ENCODE measurements around the gene HOXA11.

HOXA11 gene

DNA sequence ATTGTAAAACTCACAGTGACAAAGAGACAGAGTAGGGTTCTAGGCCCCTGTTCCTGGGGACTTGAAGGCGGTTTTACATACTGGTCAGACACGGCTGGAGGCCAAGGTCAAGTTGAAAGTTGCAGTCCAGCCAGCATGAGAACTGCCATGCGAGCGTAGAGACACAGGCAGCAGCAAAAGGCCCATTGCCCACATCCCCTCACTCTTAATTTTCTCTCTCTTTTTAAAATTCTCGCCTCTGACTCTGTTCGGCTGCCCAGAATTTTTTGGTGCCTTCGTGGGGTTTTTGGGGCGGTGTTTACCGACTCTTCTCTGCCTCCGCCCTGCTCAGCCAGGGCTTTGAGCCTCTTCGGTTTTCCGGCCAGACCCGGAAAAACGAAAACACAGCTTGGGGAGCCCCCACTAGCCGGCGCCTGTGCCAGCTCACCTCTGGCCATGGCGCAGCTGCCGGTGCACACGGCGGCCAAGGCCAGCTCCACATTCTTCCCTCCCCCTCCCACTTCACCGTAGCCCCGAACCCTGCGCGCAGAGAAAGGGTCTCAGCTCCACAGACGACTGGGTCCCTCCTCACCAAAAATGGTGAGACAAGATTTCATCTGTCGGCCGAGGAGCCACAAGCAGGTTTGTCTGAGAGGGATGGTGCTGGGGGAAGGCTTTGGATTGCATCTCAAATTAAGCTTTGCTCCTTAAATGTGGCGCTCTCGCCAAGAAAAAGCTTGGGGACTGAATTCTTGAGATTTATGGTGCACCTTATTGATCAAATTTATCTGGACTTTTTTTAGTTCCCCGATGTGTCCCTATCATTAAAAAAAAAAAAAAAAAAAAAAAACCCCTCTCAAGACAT, 17.2 kb upstream of the HOXA11 start:
- H3K4me3 Mint-ChIP-seq: peak overlapping the region in 1 of 2 donors; percentile 51
- peaks cover 42 to 60% of the 10 kb centered on the region in 2 donors for H3K4me1 Mint-ChIP-seq

DNA sequence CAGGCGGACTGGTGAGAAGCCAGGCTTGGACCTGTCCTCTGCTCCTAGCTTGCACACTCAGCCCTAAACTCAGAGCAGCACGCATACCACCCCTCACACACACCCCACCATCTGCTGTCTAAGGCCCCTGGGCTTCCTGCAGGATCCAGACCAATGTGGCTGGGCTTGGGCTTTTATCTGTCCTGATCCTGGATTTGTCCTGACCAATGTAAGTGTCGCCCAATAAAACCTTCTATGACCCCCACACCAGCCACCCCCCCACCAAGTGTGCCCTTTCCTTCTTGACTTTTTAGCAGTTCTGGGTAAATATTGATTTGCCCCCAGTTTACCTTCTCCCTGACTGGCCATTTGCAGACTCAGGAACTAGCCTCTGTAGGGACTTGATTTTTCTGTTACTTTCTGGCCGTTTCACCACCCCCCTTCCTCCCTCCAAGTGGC, 16.6 kb upstream of the HOXA11 start:
- no peak for DNase-seq

More for the DNA sequence above, 17.2 kb upstream of the HOXA11 start:
- DNase-seq: no peak
- Mint-ChIP-seq H3K9me3 (no peaks in the 10 kb centered on the region), H3K27me3 (peaks cover 87 to 95% of the 10 kb centered on the region in 2 donors), H3K36me3 (peaks cover 0 to 5% of the 10 kb centered on the region in 2 donors), H3K27ac (peak overlapping the region; percentile 9)
- ATAC-seq (replicated peaks): no peak

DNA sequence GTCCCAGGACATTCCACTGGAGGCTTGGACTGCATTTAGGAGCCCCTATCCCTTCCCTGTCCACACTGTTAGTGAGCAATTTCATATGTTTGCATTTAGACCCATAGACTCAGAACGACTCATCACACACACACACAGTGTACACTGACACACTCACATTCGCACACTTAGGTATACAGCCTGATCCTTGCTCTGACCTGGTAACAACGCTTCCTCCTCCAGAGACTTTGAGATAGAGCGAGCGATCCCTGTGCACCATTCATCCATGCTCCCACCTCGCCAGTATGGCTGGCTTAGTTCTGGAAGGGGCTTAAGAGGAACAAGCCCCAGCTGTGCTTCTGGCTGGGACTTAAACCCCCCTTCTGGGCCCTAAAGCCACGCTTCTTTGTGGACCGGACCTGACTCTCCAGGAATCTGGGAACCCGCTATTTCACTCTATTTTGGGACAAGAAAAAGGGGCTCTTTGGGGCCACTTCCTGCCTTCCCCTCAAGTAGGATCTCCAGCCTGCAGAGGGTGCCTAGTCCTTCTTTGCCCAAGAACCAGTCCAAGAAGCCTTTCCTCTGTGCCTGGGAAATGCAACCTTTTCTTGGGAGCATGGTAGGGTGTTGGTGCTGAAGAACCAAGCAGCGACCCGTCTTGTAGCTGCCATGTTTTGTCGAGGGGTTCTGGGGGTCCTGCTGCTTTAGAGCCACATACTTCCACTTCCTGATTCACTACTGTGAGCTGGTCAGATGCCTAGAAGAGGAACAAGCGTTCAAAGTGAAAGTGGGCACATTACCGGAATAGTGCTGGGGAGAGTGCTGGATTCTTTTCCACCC, 15.9 kb upstream of the HOXA11 start:
- peak; percentile 63 to 71 for ATAC-seq (replicated peaks)
- peak overlapping the region; percentile 79 for H3K27ac Mint-ChIP-seq

More for the DNA sequence above, 16.6 kb upstream of the HOXA11 start:
- Mint-ChIP-seq H3K4me3 (peak overlapping the region; percentile 88 to 89), H3K4me1 (peaks cover 42 to 60% of the 10 kb centered on the region in 2 donors), H3K27ac (peak overlapping the region; percentile 9), H3K27me3 (peaks cover 87 to 91% of the 10 kb centered on the region in 2 donors), H3K36me3 (peaks cover 0 to 5% of the 10 kb centered on the region in 2 donors), H3K9me3 (no peaks in the 10 kb centered on the region)
- ATAC-seq (replicated peaks): no peak

DNA sequence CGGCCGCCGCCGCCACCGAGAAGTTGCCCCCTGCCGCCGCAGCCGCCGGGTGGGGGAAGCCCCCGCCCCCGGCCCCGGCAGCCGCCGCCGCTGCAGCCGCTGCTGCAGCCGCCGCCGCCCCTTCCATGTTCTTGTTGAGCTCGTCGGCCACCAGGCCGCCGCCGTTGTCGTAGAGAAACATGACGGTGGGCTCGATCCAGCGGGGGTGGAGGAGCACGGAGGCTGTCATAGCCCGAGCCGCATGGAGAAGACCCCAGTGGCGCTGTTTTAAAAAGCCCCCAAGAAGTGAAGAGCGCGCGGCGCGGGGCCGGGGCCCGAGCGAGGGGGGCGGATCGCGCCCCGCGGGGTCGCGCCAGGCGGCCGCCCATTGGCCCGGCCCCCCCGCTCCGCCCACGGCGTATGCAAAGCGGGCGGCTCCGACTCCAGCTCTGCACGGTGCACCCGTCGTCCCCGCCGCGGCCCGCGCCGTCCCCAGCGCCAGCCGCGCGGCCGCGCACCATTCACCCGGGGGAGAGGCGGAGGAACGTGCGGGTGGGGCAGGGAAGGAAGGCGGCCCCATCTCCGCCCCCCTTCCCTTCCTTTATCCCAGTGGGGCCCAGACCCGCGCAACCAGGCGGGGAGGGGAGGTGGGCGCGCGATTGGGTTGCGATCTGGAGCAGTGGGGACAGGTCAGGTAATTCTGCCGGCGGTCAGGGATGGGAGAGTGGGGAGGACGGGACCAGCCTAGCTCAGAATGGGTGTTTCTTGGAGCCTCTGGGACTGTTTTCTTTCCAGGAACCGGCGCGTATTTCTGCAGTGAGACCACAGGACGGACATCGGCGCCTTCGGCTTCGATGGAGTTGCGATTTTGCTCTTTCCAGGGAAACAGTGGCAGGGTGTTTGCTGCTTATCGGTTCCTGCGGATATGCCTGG, 15.1 kb upstream of the HOXA11 start, which contains the start of gene HOXA13:
Gene HOXA13, minus strand, starts transcription at position 243 of the 912 bp plus-strand sequence. Its CDS starts 14 bp downstream, at position 229.
- Mint-ChIP-seq H3K27ac (peak within 1 kb of the TSS; percentile 79), H3K36me3 (peaks cover 0 to 3% of the 10 kb centered on the region in 2 donors), H3K4me1 (peaks cover 36 to 54% of the 10 kb centered on the region in 2 donors), H3K27me3 (peaks cover 81 to 83% of the 10 kb centered on the region in 2 donors), H3K9me3 (no peaks in the 10 kb centered on the region), H3K4me3 (peak within 1 kb of the TSS; percentile 88 to 89)
- DNase-seq (no peak), ATAC-seq (replicated peaks) (peak; percentile 41 to 54)

More for the DNA sequence above, 15.9 kb upstream of the HOXA11 start:
- DNase-seq: no peak
- peaks cover 84 to 86% of the 10 kb centered on the region in 2 donors for H3K27me3 Mint-ChIP-seq
- peak overlapping the region; percentile 88 to 89 for H3K4me3 Mint-ChIP-seq
- H3K4me1 Mint-ChIP-seq: peaks cover 40 to 63% of the 10 kb centered on the region in 2 donors
- H3K9me3 Mint-ChIP-seq: no peaks in the 10 kb centered on the region
- peaks cover 0 to 5% of the 10 kb centered on the region in 2 donors for H3K36me3 Mint-ChIP-seq

DNA sequence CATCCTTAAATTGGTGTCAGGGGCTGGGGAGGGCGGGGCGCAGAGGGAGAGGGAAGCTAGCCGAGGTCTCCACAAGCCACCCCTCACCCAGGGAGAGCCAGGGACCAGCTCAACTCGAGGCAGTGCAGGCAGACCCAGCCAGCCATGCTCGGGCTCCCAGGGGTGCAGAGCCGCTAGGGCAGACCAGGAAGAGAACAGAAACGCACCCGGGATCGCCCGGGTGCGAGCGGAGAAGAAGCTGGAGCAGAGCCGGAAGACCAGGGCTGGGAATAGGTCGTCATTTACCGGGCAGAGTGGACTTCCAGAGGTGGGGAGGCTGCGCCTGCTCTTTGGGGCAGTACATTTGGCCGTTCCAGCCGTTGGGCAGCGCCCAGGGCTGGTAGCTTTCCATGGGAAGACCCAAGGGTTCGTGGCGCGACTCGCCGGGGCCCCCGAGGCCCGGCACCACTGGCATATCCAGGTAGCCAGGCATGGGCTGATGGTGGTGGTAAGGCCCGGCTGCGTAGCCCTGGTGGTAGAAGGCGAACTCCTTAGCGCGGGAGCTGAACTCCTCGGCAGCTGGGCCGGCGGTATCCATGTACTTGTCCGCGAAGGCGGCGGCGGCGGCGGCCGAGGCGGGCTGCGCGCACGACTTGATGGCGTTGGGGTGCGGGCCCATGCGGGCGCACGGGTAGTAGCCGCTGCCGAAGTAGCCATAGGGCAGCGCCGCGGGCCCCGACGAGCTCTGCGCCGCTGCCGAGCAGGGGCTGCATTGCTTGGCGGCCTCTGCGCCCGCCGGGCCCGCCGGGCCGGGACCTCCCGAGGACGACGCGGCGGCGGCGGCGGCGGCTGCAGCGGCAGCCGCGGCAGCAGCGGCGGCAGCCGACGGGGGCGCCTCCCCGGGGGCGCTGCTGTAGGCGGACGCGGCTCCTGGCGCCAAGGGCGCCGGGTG, 14.1 kb upstream of the HOXA11 start:
- Mint-ChIP-seq H3K27ac (peak overlapping the region; percentile 57), H3K36me3 (peaks cover 0 to 3% of the 10 kb centered on the region in 2 donors), H3K27me3 (peaks cover 76 to 83% of the 10 kb centered on the region in 2 donors), H3K9me3 (no peaks in the 10 kb centered on the region), H3K4me3 (peak overlapping the region; percentile 71 to 74), H3K4me1 (peaks cover 29 to 47% of the 10 kb centered on the region in 2 donors)
- ATAC-seq (replicated peaks): no peak
- no peak for DNase-seq

DNA sequence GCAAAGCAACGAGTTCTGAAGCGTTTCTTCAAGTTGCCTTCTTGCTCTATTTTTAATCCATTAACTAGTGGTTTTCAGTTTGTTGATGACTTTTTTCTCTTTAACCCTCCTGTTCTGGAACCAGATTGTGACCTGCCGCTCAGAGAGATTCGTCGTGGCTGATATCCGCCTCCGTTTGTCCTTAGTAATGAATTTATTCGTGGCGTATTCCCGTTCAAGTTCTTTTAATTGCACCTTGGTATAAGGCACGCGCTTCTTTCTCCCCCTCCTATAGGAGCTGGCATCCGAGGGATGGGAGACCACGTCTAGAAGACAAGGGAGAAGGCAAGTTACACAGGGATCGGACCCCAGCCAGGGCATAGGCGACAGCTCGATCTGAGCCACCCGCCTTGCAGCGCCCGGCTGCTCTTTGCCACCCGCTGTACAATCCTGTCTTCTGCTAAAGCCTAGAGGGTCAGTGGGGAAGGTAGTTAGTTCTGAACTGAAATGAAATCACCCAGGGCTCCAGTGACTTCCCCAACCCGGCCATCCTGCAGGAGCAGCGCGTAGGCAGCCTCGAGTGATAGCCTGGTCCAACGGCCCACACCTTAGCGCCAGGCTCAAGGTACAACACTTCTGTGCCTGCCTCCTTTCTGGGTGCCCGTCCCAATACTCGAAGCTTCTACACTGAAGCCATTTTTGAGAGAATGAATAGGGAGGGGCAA, 13.3 kb upstream of the HOXA11 start:
- Mint-ChIP-seq H3K9me3 (no peaks in the 10 kb centered on the region), H3K4me3 (peak overlapping the region; percentile 2 to 74), H3K27ac (peak overlapping the region; percentile 66), H3K36me3 (peaks cover 0 to 3% of the 10 kb centered on the region in 2 donors), H3K4me1 (peaks cover 29 to 49% of the 10 kb centered on the region in 2 donors), H3K27me3 (peaks cover 67 to 78% of the 10 kb centered on the region in 2 donors)
- DNase-seq (no peak), ATAC-seq (replicated peaks) (no peak)

DNA sequence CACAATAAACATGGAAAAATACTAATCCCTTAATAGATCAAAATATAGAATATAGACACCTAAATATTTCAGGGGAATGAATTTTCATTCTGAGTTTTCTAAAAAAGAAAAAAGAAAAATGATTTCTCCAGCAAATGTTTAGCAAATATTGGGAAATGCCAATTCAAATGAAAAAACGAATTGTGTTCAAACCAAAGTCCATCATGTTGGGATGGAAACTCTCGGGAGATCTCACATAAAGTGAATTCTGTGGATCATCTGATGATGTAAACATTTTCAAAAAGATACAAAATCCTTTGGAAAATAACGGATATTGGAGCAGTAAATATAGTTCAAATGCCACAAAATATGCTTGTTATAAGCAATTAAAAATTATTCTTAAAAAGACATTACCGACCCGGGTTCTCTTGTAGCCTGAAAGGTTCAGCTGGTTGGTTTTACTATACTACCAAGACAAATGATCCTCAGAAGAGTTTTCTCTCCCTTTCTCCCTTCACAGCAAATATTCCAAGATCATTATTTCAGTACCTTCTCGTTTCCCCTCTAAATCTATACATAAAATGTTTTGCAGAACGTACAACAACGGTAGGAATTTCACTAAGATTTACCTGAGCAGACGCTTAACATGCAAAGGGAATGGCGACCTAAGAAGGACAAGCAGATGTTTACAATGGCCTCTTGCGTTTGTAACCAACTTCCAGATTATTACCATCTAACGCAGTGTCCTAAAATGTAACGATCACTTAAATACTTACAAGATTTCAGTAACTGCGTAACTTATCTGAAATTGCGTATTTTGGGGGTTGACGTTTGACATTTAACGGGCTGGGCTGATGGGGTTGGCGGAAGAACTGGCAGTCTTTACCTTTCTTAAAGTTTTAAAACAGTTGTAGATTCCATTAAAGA, 12.4 kb upstream of the HOXA11 start:
- Mint-ChIP-seq H3K27ac (no peak overlapping the region), H3K27me3 (peaks cover 59 to 75% of the 10 kb centered on the region in 2 donors), H3K36me3 (peaks cover 0 to 3% of the 10 kb centered on the region in 2 donors), H3K9me3 (no peaks in the 10 kb centered on the region), H3K4me3 (no peak overlapping the region), H3K4me1 (peaks cover 29 to 51% of the 10 kb centered on the region in 2 donors)
- DNase-seq: no peak
- ATAC-seq (replicated peaks): no peak

DNA sequence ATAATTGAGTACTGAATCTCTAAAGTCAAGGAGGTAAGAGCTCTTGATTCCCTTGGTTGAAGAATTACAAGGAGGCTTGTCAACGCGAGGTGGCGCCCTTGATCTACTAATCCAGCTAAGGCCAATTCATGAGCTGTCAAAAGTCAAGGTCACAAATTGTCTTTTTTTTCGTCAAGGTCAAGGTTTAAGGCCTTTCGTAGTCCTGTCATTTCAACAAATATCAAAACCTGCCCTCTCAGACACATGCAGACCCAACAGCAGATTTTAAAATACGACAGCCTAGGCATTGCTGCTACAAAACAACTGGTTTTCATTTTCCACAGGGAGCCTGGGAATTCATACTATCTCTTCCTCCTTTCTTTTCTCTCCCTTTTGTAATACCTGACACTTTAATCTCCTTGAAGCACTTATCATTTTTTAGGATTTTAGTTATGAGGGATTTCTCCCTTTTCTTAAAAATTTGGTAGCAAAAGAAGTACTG, 11.3 kb upstream of the HOXA11 start:
- DNase-seq: peak; percentile 58
- Mint-ChIP-seq H3K27me3 (peaks cover 59 to 75% of the 10 kb centered on the region in 2 donors), H3K36me3 (peaks cover 0 to 4% of the 10 kb centered on the region in 2 donors), H3K4me1 (peaks cover 22 to 51% of the 10 kb centered on the region in 2 donors), H3K27ac (peak overlapping the region; percentile 71), H3K4me3 (no peak overlapping the region), H3K9me3 (no peaks in the 10 kb centered on the region)
- ATAC-seq (replicated peaks): peak in 1 of 2 donors; percentile 37

DNA sequence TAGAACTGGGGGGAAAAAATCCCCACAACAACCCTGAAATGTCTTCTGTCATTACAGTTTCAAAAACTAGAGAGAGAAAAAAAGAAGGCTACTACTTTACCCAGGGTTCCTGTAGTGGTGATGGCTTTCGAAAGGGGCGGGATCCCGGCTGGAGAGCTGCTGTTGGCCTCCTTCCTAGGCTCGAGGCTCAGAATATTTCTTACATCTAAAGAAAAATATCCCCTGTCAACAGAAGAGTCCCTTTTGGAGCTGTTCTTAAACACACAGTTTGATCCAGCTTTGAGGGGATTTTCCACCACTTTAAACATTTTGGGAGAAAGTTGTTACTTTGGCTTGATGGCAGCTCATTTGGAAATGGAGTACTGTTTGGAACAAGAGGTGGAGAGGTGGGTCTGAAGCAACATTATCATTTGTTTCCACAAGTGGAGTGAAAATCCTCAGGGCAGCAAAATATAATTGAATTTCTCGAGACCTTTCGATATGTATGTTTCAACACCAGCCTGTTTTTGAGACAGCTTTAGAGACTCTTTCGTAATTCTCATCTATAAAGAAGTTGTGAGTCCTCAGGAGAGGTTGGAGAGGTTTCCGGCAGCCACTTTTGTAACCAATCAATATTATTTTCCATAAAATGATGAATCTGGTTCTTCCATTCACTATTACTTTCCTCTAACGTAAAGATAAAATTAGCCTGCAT, 9.8 kb upstream of the HOXA11 start:
- no peaks in the 10 kb centered on the region for H3K9me3 Mint-ChIP-seq
- H3K36me3 Mint-ChIP-seq: peaks cover under 1 to 5% of the 10 kb centered on the region in 2 donors
- H3K4me1 Mint-ChIP-seq: peaks cover 10 to 39% of the 10 kb centered on the region in 2 donors
- H3K27me3 Mint-ChIP-seq: peaks cover 59 to 73% of the 10 kb centered on the region in 2 donors
- DNase-seq: no peak
- H3K27ac Mint-ChIP-seq: no peak overlapping the region
- ATAC-seq (replicated peaks): no peak
- H3K4me3 Mint-ChIP-seq: no peak overlapping the region

DNA sequence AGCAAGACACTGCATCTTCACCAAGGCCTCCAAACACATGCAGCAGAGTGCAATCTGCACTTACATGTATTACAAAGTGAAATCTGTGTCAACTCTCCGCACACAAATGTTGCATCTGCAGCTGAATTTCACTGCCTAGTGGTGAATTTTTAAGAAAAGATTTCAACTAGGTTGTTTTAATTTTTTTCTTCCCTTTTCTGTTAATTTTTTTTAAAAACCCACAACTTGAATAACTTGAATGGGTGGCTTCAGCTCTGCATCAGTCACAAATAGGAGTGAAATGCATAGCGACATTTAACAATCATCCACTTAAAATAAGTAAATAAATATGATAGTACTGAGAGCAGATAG, 8.9 kb upstream of the HOXA11 start:
- Mint-ChIP-seq H3K4me3 (no peak overlapping the region), H3K4me1 (peaks cover 15 to 44% of the 10 kb centered on the region in 2 donors), H3K9me3 (no peaks in the 10 kb centered on the region), H3K27me3 (peaks cover 62 to 78% of the 10 kb centered on the region in 2 donors), H3K27ac (peak overlapping the region; percentile 31), H3K36me3 (peaks cover 2% of the 10 kb centered on the region in 2 donors)
- DNase-seq: no peak
- ATAC-seq (replicated peaks): no peak
